H54 (cell line): ENCODE results near the gene BCAN.

Source experiments
- DNase-seq: peaks from one replicate; pipeline ENCODE4 v3.0.0; 2011; ENCODE audit warnings: low spot score, mixed read lengths; ENCODE audit not compliant: insufficient read length
- FAIRE-seq: peaks from 3 replicates; lab custom pipeline; 2011; peaks lifted over from hg19 to GRCh38; lab: Jason Lieb, UNC
- POLR2A ChIP-seq: IDR thresholded peaks from 2 replicates; pipeline ENCODE4 v1.6.1; 2011; ENCODE audit warnings: low read depth, mild to moderate bottlenecking, low read length

The BCAN gene

DNA sequence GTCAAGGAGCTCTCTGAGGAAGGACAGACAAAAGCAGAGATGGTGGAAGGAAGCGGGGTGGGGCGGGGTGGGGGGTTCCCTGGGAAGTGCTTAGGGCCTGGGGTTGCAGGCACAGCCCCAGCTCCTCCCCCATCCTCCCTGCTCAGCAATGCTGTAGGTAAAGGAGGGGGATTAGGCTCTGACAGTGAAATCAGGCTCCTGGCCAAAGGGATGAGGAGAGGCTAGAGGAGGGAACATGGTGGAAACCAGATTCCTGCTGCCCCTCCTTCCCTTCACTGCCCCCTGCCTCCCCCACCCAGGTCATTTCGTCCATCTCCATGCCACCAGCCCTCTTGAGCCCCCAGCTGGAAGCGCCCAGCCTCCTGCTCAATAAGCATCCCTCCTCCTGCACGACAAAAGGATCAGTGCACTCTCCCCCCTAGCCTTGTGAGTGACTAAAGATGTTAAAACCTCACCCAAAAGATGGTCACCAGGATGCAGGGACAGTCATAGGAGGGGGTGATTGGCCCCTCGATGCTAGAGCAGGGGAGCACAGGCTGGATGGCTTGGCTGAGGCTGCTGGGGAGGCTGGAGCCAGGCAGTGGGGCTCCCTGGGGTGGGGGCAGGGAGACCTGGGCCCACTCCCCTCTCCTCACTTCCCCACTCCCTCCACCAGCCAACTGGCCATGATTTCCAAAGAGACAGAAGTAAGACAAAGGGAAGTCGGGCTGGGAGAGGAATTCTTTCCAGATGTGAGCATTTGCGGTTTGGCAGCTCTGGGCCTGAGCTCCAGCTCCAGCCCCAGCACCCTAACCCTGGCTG is 65.7 kb downstream of the BCAN start:
- no peak for FAIRE-seq
- TF ChIP-seq POLR2A = no peak
- no peak for DNase-seq

DNA sequence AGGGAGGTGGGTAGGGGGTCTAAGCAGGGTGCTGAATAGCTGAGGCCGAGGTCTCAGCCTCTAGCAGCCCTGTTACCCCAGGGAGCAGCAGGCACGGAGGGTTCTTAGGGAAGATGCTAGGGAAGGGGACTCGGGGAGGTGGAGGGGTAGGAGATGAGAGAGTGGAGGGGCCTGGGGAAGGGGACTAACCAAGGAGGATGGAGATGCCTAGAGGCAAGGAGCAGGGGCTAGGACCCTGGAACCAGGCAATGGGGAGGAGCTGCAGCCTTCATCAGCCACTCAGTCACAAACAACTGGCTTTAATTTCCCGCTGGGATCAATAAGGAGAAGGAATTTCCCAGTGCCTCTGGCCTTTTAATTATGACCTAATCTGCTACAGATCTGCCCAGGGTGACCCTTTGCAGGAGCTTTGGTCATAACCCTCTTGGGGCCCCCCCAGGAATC is 66.3 kb downstream of the BCAN start:
- no peak for FAIRE-seq

DNA sequence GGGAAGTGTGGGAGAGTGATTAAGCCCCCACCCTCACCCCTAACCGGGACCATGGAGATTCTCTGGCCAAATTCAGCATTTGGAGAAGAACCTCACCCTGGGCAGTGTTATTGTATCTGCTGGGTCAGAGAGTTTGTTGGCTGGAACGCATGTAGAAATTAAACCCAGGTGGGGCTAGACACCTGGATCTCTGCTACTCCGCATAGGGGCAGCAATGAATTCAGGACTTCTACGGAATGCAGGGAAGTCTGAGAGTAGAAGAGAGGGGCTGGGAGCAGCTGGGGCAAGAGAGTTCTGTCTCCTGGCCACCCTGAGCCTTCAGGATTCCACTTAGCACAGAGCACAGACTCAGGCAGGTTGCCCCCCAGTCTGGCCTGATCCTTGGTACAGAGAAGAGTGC is 67.1 kb downstream of the BCAN start:
- DNase-seq (no peak), FAIRE-seq (no peak)
- no peak for TF ChIP-seq POLR2A

More for the DNA sequence above, 66.3 kb downstream of the BCAN start:
- DNase-seq = no peak
- no peak for TF ChIP-seq POLR2A
